Motor neuron (in vitro differentiated cells): ENCODE measurements around the gene BANF2. TPM values are rescaled to one million over a fixed set of nuclear protein-coding genes. Genes with fewer than 3 reads are reported as not detected.
"Not testable (repeated sequence)": the region's sequence is repeated elsewhere in the genome, so short reads cannot be mapped to it uniquely, and the experiment has no call there.

Source experiments
- ATAC-seq, 8 experiments: fragments of 200-7000 bp; cut with Tn5 transposase; replicated peaks in 6 of 8; 2 replicates each; pipeline ENCODE4 v1.8.0; 2021; ENCODE audit warnings: mild to moderate bottlenecking in 8 of 8, moderate library complexity in 8 of 8
- H3K27ac ChIP-seq, 2 donors: fragments of 250-450 bp; sonication (Bioruptor Pico); 2 replicates each; pipeline ENCODE4 v1.9.0; 2021; ENCODE audit warnings: antibody characterized with exemption in 2 of 2, mild to moderate bottlenecking in 2 of 2, moderate library complexity in 1 of 2
- H3K4me1 ChIP-seq, 2 donors: fragments of 250-450 bp; sonication (Bioruptor Pico); replicated peaks in 1 of 2; 2 replicates each; pipeline ENCODE4 v1.6.1; 2021; ENCODE audit warnings: antibody characterized with exemption in 2 of 2, mild to moderate bottlenecking in 2 of 2, moderate library complexity in 1 of 2
- H3K4me3 ChIP-seq, 5 donors: fragments of 250-450 bp; sonication (Bioruptor Pico); 2 replicates each; pipeline ENCODE4 v1.9.0; 2021; ENCODE audit warnings: antibody characterized with exemption in 5 of 5, mild to moderate bottlenecking in 5 of 5, moderate library complexity in 4 of 5
- WGBS, 10 experiments: fragments of 450-650 bp; shearing (Covaris generic); methylation state at CpG; one replicate each; pipeline ENCODE4 v1.0.0; 2022; 5-methylcytosine and 5-hydroxymethylcytosine counted together
- in situ Hi-C, 9 experiments: fragments of 400-800 bp; cut with MboI; loops; one replicate each; pipeline ENCODE4 v1.15.0; 2021; ENCODE audit warnings: low sequenced_read_pairs in 9 of 9, low pct_unique_long_range_greater_than_20kb in 2 of 9; ENCODE audit not compliant: unreplicated experiment in 9 of 9
- total RNA-seq, 8 experiments: library from RNA; unstranded; fragments of 300-600 nt; gene quantifications; 2 replicates each; pipeline versions ENCODE4 v1.2.3 to v1.2.4, GENCODE V29; 2022

BANF2 gene
- total RNA-seq, 8 experiments from 2014 or later = not detected

DNA sequence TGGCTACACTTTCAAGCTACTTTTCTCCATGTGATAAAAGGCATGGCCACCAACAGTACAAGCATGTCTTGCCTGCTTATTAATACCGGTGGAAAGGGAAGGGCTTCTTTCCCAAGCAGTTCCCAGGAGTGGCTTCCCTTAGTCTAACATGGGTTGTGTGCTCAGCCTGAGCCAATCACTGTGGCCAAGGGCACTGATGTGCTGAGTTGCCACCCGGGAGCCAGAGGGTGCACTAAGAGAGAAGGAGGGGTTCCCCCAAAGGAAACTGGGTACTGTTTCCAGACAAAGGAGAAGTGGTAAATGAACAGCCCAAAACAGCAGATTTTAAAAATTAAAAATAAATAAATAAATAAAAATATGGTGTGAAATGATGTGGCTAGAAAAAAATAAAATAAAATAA, 68.5 kb downstream of the BANF2 start:
- WGBS, 10 experiments = 47 to 100% (median 71%) methylated on average over 1 to 2 of the region's 2 CpGs; no CpG with 5 or more reads in 1 of the 10 experiments
- no peaks in the 10 kb centered on the region for H3K4me1 ChIP-seq
- in situ Hi-C loops = no loop called here
- peak in 2 of 8 experiments; percentile 24 to 35 for ATAC-seq
- H3K27ac ChIP-seq = no peak overlapping the region
- H3K4me3 ChIP-seq = no peak overlapping the region

DNA sequence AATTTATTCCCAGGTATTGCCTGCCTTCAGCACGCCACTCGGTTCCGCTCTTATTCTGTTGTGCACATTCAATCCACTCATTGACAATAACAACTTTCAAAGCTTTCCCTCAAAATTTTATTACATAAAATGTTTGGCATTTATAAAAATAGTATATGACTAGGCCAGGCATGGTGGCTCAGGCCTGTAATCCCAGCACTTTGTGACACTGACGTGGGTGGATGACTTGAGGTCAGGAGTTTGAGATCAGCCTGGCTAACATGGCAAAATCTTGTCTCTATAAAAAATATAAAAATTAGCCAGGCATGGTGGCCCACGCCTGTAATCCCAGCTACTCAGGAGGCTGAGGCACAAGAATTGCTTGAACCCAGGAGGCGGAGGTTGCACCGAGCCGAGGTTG, 70.0 kb downstream of the BANF2 start:
- WGBS, 10 experiments = 90 to 100% (median 100%) methylated on average over 1 to 7 of the region's 8 CpGs; no CpG with 5 or more reads in 1 of the 10 experiments
- in situ Hi-C loops, H3K4me3 ChIP-seq, ATAC-seq, H3K27ac ChIP-seq, H3K4me1 ChIP-seq: not testable (repeated sequence)

GRCh38 chr20:17771206-17772004, 71.6 kb downstream of the BANF2 start:
- ATAC-seq = peak in 1 of 8 experiments; percentile 28

DNA sequence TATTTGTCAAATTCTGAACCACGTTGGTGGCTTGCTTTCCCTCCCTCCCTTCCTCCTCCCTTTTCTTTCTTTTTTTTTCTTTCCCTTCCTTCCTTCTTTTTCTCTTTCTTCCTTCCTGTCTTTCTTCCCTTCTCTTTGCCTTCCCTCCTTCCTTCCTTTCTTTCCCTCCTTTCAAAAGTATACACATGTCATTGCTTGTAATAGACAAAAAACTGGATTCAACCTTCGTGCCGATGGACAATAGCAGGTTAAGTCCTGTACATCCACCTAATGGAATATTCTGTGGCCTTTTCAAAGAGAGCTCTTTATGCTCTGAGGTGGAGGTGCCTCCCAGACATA, 72.2 kb downstream of the BANF2 start:
- 50 to 93% (median 66%) methylated on average over 2 to 3 of the region's 3 CpGs for WGBS, 10 experiments
- ATAC-seq = no peak
- in situ Hi-C loops = no loop called here

More at GRCh38 chr20:17771206-17772004, 71.6 kb downstream of the BANF2 start:
- whole genome bisulfite sequencing, 10 experiments = 31 to 80% (median 75%) methylated on average over 1 to 17 of the region's 19 CpGs; no CpG with 5 or more reads in 1 of the 10 experiments
- Histone ChIP-seq H3K4me1 (no peaks in the 10 kb centered on the region), H3K4me3 (no peak overlapping the region), H3K27ac (no peak overlapping the region)
- in situ Hi-C loops = no loop called here

GRCh38 chr20:17773619-17774018, 73.9 kb downstream of the BANF2 start:
- WGBS, 10 experiments = 38 to 100% (median 83%) methylated on average over 1 to 6 of the region's 6 CpGs; no CpG with 5 or more reads in 1 of the 10 experiments
- no peak for ATAC-seq
- H3K27ac ChIP-seq = no peak overlapping the region
- no peaks in the 10 kb centered on the region for H3K4me1 ChIP-seq
- no peak overlapping the region for H3K4me3 ChIP-seq
- in situ Hi-C loops = no loop called here

More for the DNA sequence above, 72.2 kb downstream of the BANF2 start:
- Histone ChIP-seq H3K4me1 (no peaks in the 10 kb centered on the region), H3K4me3 (no peak overlapping the region), H3K27ac (no peak overlapping the region)

GRCh38 chr20:17775600-17775999, 75.8 kb downstream of the BANF2 start:
- WGBS, 10 experiments = 60 to 100% (median 86%) methylated on average over 1 to 3 of the region's 5 CpGs; no CpG with 5 or more reads in 4 of the 10 experiments
- Histone ChIP-seq H3K4me1 (no peaks in the 10 kb centered on the region), H3K4me3 (no peak overlapping the region), H3K27ac (no peak overlapping the region)
- in situ Hi-C loops = no loop called here
- ATAC-seq = no peak

- H3K27ac ChIP-seq = no peak overlapping the region
- no peak for ATAC-seq
- 27 to 92% (median 76%) methylated on average over 1 to 2 of the region's 2 CpGs for WGBS, 10 experiments
- H3K4me1 ChIP-seq = no peaks in the 10 kb centered on the region
- in situ Hi-C loops = no loop called here
- no peak overlapping the region for H3K4me3 ChIP-seq
These were observed 76.8 kb downstream of the BANF2 start for GRCh38 chr20:17776551-17776950.

DNA sequence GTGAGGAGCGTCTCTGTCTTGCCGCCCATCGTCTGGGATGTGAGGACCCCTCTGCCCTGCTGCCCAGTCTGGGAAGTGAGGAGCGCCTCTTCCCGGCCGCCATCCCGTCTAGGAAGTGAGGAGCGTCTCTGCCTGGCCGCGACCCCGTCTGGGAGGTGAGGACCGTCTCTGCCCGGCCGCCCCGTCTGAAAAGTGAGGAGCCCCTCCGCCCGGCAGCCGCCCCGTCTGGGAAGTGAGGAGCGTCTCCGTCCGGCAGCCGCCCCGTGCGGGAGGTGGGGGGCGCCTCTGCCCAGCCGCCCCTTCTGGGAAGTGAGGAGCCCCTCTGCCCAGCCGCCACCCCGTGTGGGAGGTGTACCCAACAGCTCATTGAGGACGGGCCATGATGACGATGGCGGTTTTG, 79.2 kb downstream of the BANF2 start:
- H3K4me3 ChIP-seq, in situ Hi-C loops, H3K4me1 ChIP-seq, ATAC-seq, H3K27ac ChIP-seq: not testable (repeated sequence)
- WGBS, 10 experiments = no CpG with 5 or more reads among the region's 32 CpGs

DNA sequence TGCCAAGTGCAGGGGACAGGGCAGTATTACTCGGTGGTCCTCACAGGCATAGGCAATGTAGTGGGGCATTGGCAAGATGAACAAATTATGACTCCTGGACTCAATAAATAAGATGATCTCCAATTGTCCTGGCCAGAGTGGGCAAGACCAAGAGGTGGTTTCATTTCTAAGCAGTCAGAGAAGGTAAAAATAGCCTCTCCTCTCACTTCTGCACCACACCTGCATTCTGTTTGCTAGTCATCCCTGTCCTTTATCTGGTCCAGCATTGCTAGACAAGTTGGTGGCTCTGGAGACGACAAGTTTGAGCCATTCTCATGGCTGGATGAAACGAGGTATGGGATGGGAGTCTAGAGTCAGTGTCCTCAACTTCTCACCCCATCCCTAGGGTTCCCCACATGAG, 83.0 kb downstream of the BANF2 start:
- in situ Hi-C loops = no loop called here

GRCh38 chr20:17783671-17784070, 83.9 kb downstream of the BANF2 start:
- Histone ChIP-seq H3K27ac (no peak overlapping the region), H3K4me1 (no peaks in the 10 kb centered on the region), H3K4me3 (no peak overlapping the region)
- in situ Hi-C loops = no loop called here
- WGBS, 10 experiments = 47 to 83% (median 70%) methylated on average over 1 to 6 of the region's 6 CpGs
- ATAC-seq = no peak

More for the DNA sequence above, 83.0 kb downstream of the BANF2 start:
- Histone ChIP-seq H3K27ac (no peak overlapping the region), H3K4me1 (no peaks in the 10 kb centered on the region), H3K4me3 (no peak overlapping the region)
- no peak for ATAC-seq
- WGBS, 10 experiments = 0 to 83% (median 63%) methylated on average over 1 to 3 of the region's 3 CpGs; no CpG with 5 or more reads in 2 of the 10 experiments

DNA sequence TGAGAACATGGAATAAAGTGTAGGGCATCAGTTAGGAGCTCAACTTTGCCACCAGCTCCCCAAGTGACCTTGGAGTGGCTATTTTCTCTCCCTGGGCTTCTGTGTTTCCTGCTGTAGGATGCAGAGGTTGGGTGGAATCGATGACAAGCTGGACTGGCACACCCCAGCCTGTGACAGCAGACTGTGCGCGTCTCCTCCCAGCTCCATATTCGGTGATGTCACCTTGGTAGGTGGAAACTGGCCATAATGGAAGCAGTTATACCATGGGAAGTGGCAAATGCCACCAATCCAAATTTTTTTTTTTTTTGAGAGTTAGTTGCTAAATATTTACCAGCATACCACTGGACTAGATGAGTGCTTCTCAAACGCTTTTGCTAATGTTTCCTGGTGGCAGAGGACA, 85.2 kb downstream of the BANF2 start:
- Histone ChIP-seq H3K4me3 (no peak overlapping the region), H3K4me1 (no peaks in the 10 kb centered on the region), H3K27ac (no peak overlapping the region)
- in situ Hi-C loops = no loop called here
- ATAC-seq = no peak
- 83 to 100% (median 96%) methylated on average over 1 to 4 of the region's 5 CpGs; no CpG with 5 or more reads in 6 of the 10 experiments for WGBS, 10 experiments
